Activated CD4-positive, alpha-beta memory T cell treated with anti-CD3 and anti-CD28 coated beads, Interleukin-2, amount 10 ng/mL, durations not matched to agents 7 days and 5 days (primary cell): ENCODE measurements around the gene C18orf32. TPM values are rescaled to one million over a fixed set of nuclear protein-coding genes. Genes with fewer than 3 reads are reported as not detected.
"Not testable (repeated sequence)": the region's sequence is repeated elsewhere in the genome, so short reads cannot be mapped to it uniquely, and the experiment has no call there.

ENCODE experiments used
- CTCF ChIA-PET: fragments of 350-600 bp; sonication (Branson Sonifier 250); formaldehyde crosslinking; loops from one replicate; lab custom pipeline; 2021; ENCODE audit warnings: antibody characterized with exemption, inconsistent platforms; lab: Charles Lee
- POLR2A ChIA-PET: fragments of 350-600 bp; sonication (Branson Sonifier 250); formaldehyde crosslinking; loops from one replicate; lab custom pipeline; 2021; ENCODE audit warnings: antibody characterized with exemption; lab: Charles Lee
- DNase-seq: peaks from one replicate; pipeline ENCODE4 v3.0.0-alpha.2; 2020
- H3K27ac Mint-ChIP-seq: one replicate; pipeline ENCODE4 v1.8.0; 2021; ENCODE audit warnings: mild to moderate bottlenecking, mixed read lengths
- H3K27me3 Mint-ChIP-seq: one replicate; pipeline ENCODE4 v1.8.0; 2021; ENCODE audit warnings: mixed read lengths
- H3K36me3 Mint-ChIP-seq: one replicate; pipeline ENCODE4 v1.8.0; 2021; ENCODE audit warnings: low read depth, mixed read lengths
- H3K4me1 Mint-ChIP-seq: one replicate; pipeline ENCODE4 v1.8.0; 2021; ENCODE audit warnings: mixed read lengths
- H3K4me3 Mint-ChIP-seq: one replicate; pipeline ENCODE4 v1.8.0; 2021; ENCODE audit warnings: mild to moderate bottlenecking, mixed read lengths
- H3K9me3 Mint-ChIP-seq: one replicate; pipeline ENCODE4 v1.8.0; 2021; ENCODE audit warnings: mixed read lengths
- total RNA-seq, 2 experiments: library from RNA; stranded (reverse); gene quantifications; one replicate each; pipeline ENCODE4 v1.2.3, GENCODE V29; 2021

Gene C18orf32
- total RNA-seq, 2 experiments from 2014 or later = 31.7 to 33.7 TPM

DNA sequence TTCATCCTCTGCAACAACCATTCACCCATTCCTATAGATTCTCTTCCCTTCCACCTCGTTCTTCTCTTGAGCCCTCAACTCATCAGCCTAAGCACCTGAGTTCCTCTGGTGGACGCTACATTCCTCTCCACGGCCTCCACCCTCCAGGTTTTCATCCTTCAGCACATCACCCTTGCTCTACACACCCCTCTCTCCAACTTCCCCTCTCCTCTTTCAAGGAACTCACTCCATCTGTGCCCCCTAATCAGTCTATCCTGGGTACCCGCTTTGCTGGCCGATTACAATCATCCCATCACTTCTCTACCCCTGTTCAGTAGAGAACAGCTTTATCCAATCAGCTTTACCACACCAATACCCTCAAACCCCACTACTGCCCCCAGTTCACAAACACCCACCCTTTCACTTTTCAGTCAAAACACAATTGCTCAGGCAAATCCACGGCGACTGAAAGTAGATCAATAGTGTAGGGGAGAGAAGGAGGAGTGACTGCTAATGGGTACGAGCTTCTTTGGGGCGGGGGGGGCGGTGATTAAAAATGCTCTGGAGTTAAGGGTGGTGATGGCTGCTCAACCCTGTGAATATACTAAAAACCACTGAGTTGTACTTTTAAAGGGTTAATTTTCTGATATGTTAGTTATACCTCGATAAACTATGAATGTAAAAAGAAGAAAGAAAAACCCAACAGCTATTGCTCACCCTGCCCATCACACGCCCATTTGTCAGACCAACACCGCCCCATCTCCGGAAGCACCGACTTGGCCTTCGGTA, 27.4 kb downstream of the C18orf32 start:
- CTCF ChIA-PET = interaction anchor here (0.6 to 1.4 kb wide), 6 partner anchors 9 to 27 kb away, joined by 3 to 5 read pairs (median 3); no protein-coding TSS in a partner anchor
- DNase-seq = peak; percentile 26

DNA sequence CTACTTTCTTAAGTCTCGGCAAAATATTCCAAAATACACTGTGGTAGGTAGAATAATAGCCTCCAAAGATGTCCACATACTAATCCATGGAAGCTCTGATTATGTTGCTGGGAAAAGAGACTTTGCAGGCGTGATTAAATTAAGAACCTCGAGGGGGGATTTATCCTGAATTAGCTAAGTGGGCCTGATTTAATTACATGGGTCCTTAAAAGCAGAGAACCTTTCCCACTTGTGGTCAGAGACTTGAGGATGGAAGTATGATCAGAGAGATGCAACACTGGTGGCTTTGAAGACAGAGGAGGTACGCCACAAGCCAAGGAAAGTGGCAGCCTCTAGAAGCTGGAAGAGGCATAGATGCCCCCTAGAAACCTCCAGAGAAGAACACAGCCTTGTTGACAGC, 29.4 kb downstream of the C18orf32 start:
- Mint-ChIP-seq H3K36me3 (peaks cover 26% of the 10 kb centered on the region), H3K4me3 (no peak overlapping the region), H3K27me3 (peaks cover 3% of the 10 kb centered on the region), H3K9me3 (peaks cover 8% of the 10 kb centered on the region), H3K27ac (no peak overlapping the region), H3K4me1 (peaks cover 45% of the 10 kb centered on the region)
- ChIA-PET CTCF (no interaction called here), POLR2A (no interaction called here)
- DNase-seq = no peak

More for the DNA sequence above, 27.4 kb downstream of the C18orf32 start:
- peaks cover 9% of the 10 kb centered on the region for H3K36me3 Mint-ChIP-seq
- H3K9me3 Mint-ChIP-seq = peaks cover 2% of the 10 kb centered on the region
- peak overlapping the region; percentile 82 for H3K4me3 Mint-ChIP-seq
- peaks cover 5% of the 10 kb centered on the region for H3K27me3 Mint-ChIP-seq
- peaks cover 45% of the 10 kb centered on the region for H3K4me1 Mint-ChIP-seq
- H3K27ac Mint-ChIP-seq = peak overlapping the region; percentile 18
- POLR2A ChIA-PET = interaction anchor here (0.8 to 3.2 kb wide), 6 partner anchors 8 to 508 kb away, joined by 3 to 44 read pairs (median 4); partner anchors contain the start of genes C18orf32 and SMAD7

DNA sequence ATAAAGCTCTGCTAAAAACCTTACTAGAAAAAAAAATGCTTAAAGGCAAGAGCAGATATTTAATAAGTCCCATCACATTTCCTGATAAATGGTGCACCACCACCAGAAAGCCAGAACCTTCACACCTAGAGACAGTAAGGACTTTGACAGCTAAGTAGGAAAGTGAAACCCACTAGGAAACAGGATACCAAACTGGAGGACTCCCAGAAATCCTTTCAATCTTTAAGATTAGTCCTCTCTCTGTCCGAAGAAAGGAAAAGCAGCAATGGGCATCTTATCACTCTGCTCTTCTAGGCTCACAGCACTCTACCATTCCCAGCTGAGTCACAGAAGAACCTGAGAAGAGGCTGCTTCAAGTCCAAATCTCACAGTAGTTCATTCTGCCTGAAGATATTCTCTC, 30.2 kb downstream of the C18orf32 start:
- Mint-ChIP-seq H3K4me3 (no peak overlapping the region), H3K4me1 (peaks cover 45% of the 10 kb centered on the region), H3K36me3 (peaks cover 32% of the 10 kb centered on the region), H3K27ac (no peak overlapping the region), H3K27me3 (peaks cover 3% of the 10 kb centered on the region), H3K9me3 (peaks cover 11% of the 10 kb centered on the region)
- POLR2A ChIA-PET = interaction anchor here (0.8 kb wide), 1 partner anchor 30 kb away, joined by 3 read pairs; the partner anchor contains the start of gene C18orf32
- DNase-seq = no peak
- CTCF ChIA-PET = interaction anchor here (1.1 kb wide), 1 partner anchor 10 kb away, joined by 4 read pairs; no protein-coding TSS in a partner anchor

DNA sequence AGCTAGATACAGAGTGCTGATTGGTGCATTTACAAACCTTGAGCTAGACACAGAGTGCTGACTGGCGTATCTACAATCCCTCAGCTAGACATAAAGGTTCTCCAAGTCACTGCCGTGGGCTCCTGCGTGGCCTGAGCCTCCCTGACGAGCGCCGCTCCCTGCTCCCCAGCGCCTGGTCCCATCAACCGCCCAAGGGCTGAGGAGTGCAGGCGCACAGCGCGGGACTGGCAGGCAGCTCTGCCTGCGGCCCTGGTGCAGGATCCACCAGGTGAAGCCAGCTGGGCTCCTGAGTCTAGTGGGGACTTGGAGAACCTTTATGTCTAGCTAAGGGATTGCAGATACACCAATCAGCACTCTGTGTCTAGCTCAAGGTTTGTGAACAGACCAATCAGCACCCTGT, 34.5 kb downstream of the C18orf32 start:
- CTCF ChIA-PET, POLR2A ChIA-PET, H3K4me3 Mint-ChIP-seq, H3K27me3 Mint-ChIP-seq, DNase-seq, H3K27ac Mint-ChIP-seq: not testable (repeated sequence)
- Mint-ChIP-seq H3K9me3 (peaks cover 11% of the 10 kb centered on the region), H3K36me3 (peaks cover 49% of the 10 kb centered on the region), H3K4me1 (peaks cover 17% of the 10 kb centered on the region)

DNA sequence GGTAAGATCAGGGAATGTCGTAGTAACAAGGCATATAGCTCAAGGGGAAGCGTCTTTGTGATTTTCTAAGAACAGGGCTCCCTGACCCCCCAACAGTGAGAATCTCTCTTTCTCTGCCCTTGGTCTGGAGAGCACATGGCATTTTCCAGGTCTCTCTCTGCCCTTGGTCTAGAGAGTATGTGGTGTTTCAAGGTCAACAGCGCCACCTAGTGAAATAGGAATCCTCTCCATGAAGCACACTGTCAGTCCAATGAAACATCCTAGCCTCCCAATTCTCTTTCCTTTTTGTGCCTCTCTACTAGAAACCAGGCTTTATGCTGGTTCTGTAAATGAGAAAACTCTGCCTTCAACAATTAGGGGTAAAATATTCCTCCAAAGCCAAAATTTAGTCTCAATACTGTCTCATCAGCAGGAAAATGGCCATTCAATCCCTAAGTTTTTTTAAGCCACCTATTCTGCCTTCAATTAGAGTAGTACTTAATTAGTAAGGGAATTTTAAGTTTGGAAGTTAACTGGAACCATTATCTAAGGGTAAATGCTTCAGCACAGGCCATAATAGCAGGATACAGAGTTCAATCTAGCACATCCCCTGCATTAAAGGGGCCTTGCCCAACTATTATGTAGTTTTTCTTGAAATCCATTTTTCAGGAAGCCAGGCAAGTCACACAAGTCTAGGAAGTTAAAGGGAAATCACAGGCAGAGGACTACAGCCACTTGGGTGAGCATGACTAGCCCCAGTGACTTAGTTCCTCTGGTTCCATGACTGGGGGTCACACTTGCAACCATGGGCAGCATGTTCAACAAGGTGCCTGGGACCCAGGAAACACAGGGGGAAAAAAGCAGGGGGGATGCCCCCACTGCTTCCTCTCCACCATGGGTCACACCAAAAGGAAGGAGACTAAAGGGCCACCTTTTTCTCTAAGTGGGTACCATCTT, 39.0 kb downstream of the C18orf32 start:
- peaks cover 25% of the 10 kb centered on the region for H3K36me3 Mint-ChIP-seq
- H3K27ac Mint-ChIP-seq = no peak overlapping the region
- peaks cover 3% of the 10 kb centered on the region for H3K9me3 Mint-ChIP-seq
- ChIA-PET CTCF (interaction anchor here (0.6 to 2.9 kb wide), 9 partner anchors 9 to 774 kb away, joined by 3 to 20 read pairs (median 3); no protein-coding TSS in a partner anchor), POLR2A (interaction anchor here (1.3 kb wide), 1 partner anchor 39 kb away, joined by 3 read pairs; the partner anchor contains the start of gene C18orf32)
- peaks cover 2% of the 10 kb centered on the region for H3K4me1 Mint-ChIP-seq
- no peak overlapping the region for H3K4me3 Mint-ChIP-seq
- no peaks in the 10 kb centered on the region for H3K27me3 Mint-ChIP-seq
- DNase-seq = peak; percentile 46

DNA sequence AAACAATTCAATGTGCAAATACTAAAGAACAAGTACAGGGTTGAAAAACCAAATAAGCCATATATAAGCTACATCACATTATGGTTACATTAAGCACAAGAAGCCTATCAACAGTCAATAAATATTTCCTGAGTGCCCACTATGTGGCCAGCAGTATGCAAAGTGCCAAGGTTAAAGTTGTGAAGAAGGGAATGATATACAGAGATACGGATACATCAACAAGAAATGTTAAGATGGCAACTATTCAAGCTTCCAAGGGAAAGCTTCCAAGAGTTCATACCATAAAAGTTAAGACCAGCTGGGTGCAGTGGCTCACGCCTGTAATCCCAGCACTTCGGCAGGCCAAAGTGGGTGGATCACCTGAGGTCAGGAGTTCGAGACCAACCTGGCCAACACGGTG, 40.6 kb downstream of the C18orf32 start:
- Mint-ChIP-seq H3K4me3 (no peak overlapping the region), H3K4me1 (peaks cover 4% of the 10 kb centered on the region), H3K27ac (no peak overlapping the region), H3K36me3 (peaks cover 14% of the 10 kb centered on the region), H3K9me3 (no peaks in the 10 kb centered on the region), H3K27me3 (no peaks in the 10 kb centered on the region)
- POLR2A ChIA-PET = interaction anchor here (1.2 to 1.4 kb wide), 2 partner anchors 10 to 41 kb away, joined by 3 read pairs; partner anchors contain the start of gene C18orf32
- DNase-seq = no peak
- CTCF ChIA-PET = interaction anchor here (0.7 to 2.9 kb wide), 8 partner anchors 10 to 773 kb away, joined by 3 to 20 read pairs (median 4); no protein-coding TSS in a partner anchor

DNA sequence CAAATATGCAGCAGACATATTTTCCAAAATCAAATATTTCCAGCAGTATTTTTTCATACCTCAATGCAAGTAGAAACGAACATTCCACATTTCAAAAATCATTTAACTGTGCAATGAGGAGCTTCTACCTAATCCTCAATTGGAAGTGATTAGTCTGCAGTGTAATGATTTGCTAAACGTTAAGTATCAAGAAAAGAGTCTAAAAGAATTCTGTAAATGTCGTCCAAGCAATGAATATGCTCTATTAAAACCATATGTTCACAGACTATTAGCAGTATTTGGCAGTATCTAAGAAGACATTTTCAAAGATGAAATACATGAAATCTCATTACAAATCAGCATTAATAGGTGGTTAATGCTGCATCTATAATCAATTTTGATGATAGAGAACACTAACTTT, 42.5 kb downstream of the C18orf32 start:
- no peak overlapping the region for H3K27ac Mint-ChIP-seq

DNA sequence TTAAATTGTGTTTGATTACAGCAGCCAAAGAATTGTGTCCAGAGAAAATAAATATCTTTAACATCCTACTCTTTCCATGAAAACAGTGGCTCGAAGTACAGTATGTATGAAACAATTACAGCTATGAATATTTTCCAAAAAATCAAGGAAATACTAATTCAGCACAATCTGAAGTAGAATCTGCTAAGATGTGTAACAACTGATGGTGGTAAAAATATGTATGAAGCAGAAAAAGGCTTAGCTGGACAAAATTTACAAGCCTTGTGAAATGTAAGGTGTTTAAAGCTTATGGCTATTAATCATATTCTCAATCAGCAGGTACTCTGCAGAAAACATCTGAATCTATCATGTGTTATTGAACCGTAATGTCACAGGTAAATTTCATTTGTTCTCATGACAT, 43.2 kb downstream of the C18orf32 start:
- Mint-ChIP-seq H3K4me1 (peaks cover 5% of the 10 kb centered on the region), H3K36me3 (peaks cover under 1% of the 10 kb centered on the region), H3K27ac (no peak overlapping the region), H3K9me3 (no peaks in the 10 kb centered on the region), H3K27me3 (no peaks in the 10 kb centered on the region), H3K4me3 (no peak overlapping the region)
- DNase-seq = no peak
- ChIA-PET CTCF (interaction anchor here (0.7 to 1.1 kb wide), 3 partner anchors 11 to 17 kb away, joined by 3 to 5 read pairs (median 4); no protein-coding TSS in a partner anchor), POLR2A (no interaction called here)

More for the DNA sequence above, 42.5 kb downstream of the C18orf32 start:
- Mint-ChIP-seq H3K4me1 (peaks cover 5% of the 10 kb centered on the region), H3K4me3 (no peak overlapping the region), H3K9me3 (no peaks in the 10 kb centered on the region), H3K27me3 (no peaks in the 10 kb centered on the region), H3K36me3 (peaks cover 4% of the 10 kb centered on the region)
- ChIA-PET POLR2A (no interaction called here), CTCF (interaction anchor here (0.8 to 1.1 kb wide), 2 partner anchors 12 to 15 kb away, joined by 3 to 5 read pairs; no protein-coding TSS in a partner anchor)
- no peak for DNase-seq

DNA sequence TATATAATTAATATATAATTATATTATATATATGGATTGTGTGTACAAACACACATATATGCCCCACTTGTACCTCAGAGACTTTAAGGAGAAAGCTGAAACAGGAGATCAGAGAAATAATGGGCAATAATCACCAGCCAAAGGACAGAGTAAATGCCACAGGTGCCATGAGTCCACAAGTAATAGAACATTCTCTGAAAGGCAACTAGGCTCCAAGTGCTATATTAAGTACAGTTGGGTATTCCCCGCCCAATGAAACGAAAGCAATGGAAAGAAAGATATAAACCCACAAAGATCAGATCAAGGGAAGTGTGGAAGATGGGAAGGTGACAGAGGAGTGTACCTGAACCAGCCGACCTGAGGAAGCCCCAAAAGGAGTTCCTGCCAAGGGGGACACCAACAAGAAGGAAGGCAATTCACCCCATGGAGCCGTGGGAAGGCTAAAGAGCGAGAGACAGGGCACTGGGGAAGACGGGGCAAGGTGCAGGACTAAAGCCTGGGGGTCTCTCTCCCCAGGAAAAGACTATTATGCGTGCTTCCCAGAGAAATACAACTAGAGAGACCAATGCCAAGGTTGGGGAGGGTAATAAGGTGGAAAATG, 45.6 kb downstream of the C18orf32 start:
- H3K36me3 Mint-ChIP-seq = no peaks in the 10 kb centered on the region
- H3K4me3 Mint-ChIP-seq = no peak overlapping the region

DNA sequence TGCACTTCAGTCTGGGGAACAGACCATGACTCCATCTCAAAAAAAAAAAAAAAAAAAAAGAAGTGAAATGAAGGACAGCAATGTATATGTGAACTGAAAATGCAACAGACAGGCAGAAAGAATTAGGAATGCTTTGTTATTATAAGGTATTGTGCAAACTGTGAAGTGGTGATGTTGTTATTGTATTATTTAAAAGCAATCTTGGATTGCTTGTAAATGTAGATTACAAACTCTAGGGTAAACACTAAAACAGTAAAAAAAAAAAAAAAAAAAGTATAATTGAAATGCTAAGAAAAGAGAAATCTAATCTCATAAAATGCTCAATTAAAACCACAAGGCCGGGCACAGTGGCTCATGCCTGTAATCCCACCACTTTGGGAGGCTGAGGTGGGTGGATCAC, 51.9 kb downstream of the C18orf32 start:
- CTCF ChIA-PET = interaction anchor here (0.7 kb wide), 1 partner anchor 382 kb away, joined by 3 read pairs; no protein-coding TSS in a partner anchor

More for the DNA sequence above, 45.6 kb downstream of the C18orf32 start:
- DNase-seq = no peak
- H3K4me1 Mint-ChIP-seq = peaks cover 4% of the 10 kb centered on the region
- no peak overlapping the region for H3K27ac Mint-ChIP-seq
- POLR2A ChIA-PET = no interaction called here
- H3K9me3 Mint-ChIP-seq = no peaks in the 10 kb centered on the region
- no peaks in the 10 kb centered on the region for H3K27me3 Mint-ChIP-seq
- CTCF ChIA-PET = no interaction called here

DNA sequence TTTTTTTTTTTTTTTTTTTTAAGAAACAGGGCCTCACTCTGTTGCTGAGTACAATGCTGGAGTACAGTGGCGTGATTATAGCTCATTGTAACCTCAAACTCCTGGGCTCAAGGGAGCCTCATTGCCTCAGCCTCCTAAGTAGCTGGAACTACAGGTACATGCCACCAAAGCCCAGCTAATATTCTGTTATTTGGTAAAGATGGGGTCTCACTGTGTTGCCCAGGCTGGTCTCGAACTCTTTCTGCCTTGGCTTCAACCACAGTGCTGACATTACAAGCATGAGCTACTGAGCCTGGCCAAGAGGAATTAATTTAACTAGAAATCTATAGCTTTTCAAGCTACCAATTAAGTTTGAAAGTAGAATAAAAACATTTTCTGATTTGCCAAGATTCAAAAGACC, 54.4 kb downstream of the C18orf32 start:
- Mint-ChIP-seq H3K4me1 (no peaks in the 10 kb centered on the region), H3K27ac (no peak overlapping the region), H3K36me3 (peaks cover 15% of the 10 kb centered on the region), H3K4me3 (no peak overlapping the region), H3K9me3 (no peaks in the 10 kb centered on the region), H3K27me3 (no peaks in the 10 kb centered on the region)
- CTCF ChIA-PET = interaction anchor here (0.6 to 3.5 kb wide), 5 partner anchors 11 to 116 kb away, joined by 3 to 20 read pairs (median 3); partner anchors contain the start of gene DYM
- POLR2A ChIA-PET = no interaction called here
- DNase-seq = no peak

More for the DNA sequence above, 51.9 kb downstream of the C18orf32 start:
- no peak overlapping the region for H3K4me3 Mint-ChIP-seq
- H3K27me3 Mint-ChIP-seq = no peaks in the 10 kb centered on the region
- no peaks in the 10 kb centered on the region for H3K9me3 Mint-ChIP-seq
- POLR2A ChIA-PET = no interaction called here
- no peak for DNase-seq
- H3K36me3 Mint-ChIP-seq = no peaks in the 10 kb centered on the region
- no peaks in the 10 kb centered on the region for H3K4me1 Mint-ChIP-seq
- no peak overlapping the region for H3K27ac Mint-ChIP-seq
